Measurements from ENCODE around the gene DENND4C. TPM values are rescaled to one million over a fixed set of nuclear protein-coding genes. Genes with fewer than 3 reads are reported as not detected.

Gene DENND4C
- polyA plus RNA-seq, 2 of the 4 experiments (the other 2 are of a cell fraction) = 17.4 to 44.1 TPM

- ChIA-PET POLR2A (no interaction called here), CTCF (no interaction called here)
- ATAC-seq (no peak), DNase-seq (ENCODE audit: low read depth in 1 of 2, low spot score in 1 of 2) (no peak), FAIRE-seq (no peak)
- Histone ChIP-seq H3K4me2 (peak overlapping the region; percentile 31), H3K9me3 (no peaks in the 10 kb centered on the region), H3K27ac (no peak overlapping the region), H3K4me3 (no peak overlapping the region), H3K4me1 (peaks cover 40% of the 10 kb centered on the region)
- TF ChIP-seq JUNB (IDR thresholded peaks at IDR 0.05) (no peak), HOXB13 (CRISPR knock-in tag; IDR thresholded peaks at IDR 0.05; ENCODE audit: low read depth) (no peak), NR3C1 (IDR thresholded peaks at IDR 0.05) (no peak), HES2 (IDR thresholded peaks at IDR 0.05) (no peak), ATOH8 (CRISPR knock-in tag; IDR thresholded peaks at IDR 0.05; ENCODE audit: low read depth) (no peak), FOSB (CRISPR knock-in tag; IDR thresholded peaks at IDR 0.05) (no peak)
- 20% methylated on average over 3 of the region's 3 CpGs for WGBS (ENCODE audit: missing lambda C conversion rate)
These were observed 54.2 kb downstream of the DENND4C start for GRCh38 chr9:19284729-19285128.

- Histone ChIP-seq H3K9me3 (no peaks in the 10 kb centered on the region), H3K4me1 (peaks cover 40% of the 10 kb centered on the region), H3K4me2 (peak overlapping the region; percentile 65), H3K4me3 (no peak overlapping the region), H3K27ac (peak overlapping the region in 1 of 2 experiments; percentile 9; a peak in 1 of 6 replicates)
- ChIA-PET CTCF (no interaction called here), POLR2A (no interaction called here)
- WGBS (ENCODE audit: missing lambda C conversion rate) = 11% methylated on average over 5 of the region's 5 CpGs
- TF ChIP-seq CBX2 (IDR thresholded peaks at IDR 0.05; ENCODE audit: borderline replicate concordance, low read depth) (no peak), ATOH8 (CRISPR knock-in tag; IDR thresholded peaks at IDR 0.05; ENCODE audit: low read depth) (no peak), HMGXB4 (CRISPR knock-in tag; IDR thresholded peaks at IDR 0.05; ENCODE audit: borderline replicate concordance) (no peak), POLR2AphosphoS2 (conservative IDR thresholded peaks at IDR 0.05; ENCODE audit: low read length) (no peak)
- ATAC-seq (peak in 1 of 2 experiments; percentile 59; a peak in 2 of 6 replicates), DNase-seq (ENCODE audit: low read depth in 1 of 2, low spot score in 1 of 2) (peak; percentile 18 to 36), FAIRE-seq (no peak)
These were observed 56.2 kb downstream of the DENND4C start for GRCh38 chr9:19286634-19287188.

GRCh38 chr9:19288081-19288480 lies 57.6 kb downstream of the DENND4C start:
- ATAC-seq (no peak), FAIRE-seq (no peak), DNase-seq (ENCODE audit: low read depth in 1 of 2, low spot score in 1 of 2) (no peak)
- no peak overlapping the region for H3K4me3 ChIP-seq
- POLR2A ChIA-PET = no interaction called here
- peaks cover 40% of the 10 kb centered on the region for H3K4me1 ChIP-seq
- no peak overlapping the region for H3K4me2 ChIP-seq
- H3K9me3 ChIP-seq = no peaks in the 10 kb centered on the region
- TF ChIP-seq RARB (CRISPR knock-in tag; IDR thresholded peaks at IDR 0.05) (no peak), USF2 (IDR thresholded peaks at IDR 0.05) (no peak), EHMT2 (IDR thresholded peaks at IDR 0.05; ENCODE audit: low read depth) (no peak), NFE2L2 (conservative IDR thresholded peaks at IDR 0.05; ENCODE audit: low read length) (no peak), SREBF2 (IDR thresholded peaks at IDR 0.05) (no peak), SMC3 (IDR thresholded peaks at IDR 0.05) (no peak), JUNB (IDR thresholded peaks at IDR 0.05) (no peak), ZFP36 (IDR thresholded peaks at IDR 0.05; ENCODE audit: borderline replicate concordance, partially characterized antibody) (no peak), HMGXB4 (CRISPR knock-in tag; IDR thresholded peaks at IDR 0.05; ENCODE audit: borderline replicate concordance) (no peak), BHLHE40 (IDR thresholded peaks at IDR 0.05; ENCODE audit: low read depth, low read length) (no peak), ZSCAN20 (CRISPR knock-in tag; IDR thresholded peaks at IDR 0.05) (no peak), ATOH8 (CRISPR knock-in tag; IDR thresholded peaks at IDR 0.05; ENCODE audit: low read depth) (no peak), GATA3 (IDR thresholded peaks at IDR 0.05; ENCODE audit: borderline replicate concordance) (no peak), HEYL (CRISPR knock-in tag; IDR thresholded peaks at IDR 0.05) (no peak), HOXB5 (CRISPR knock-in tag; IDR thresholded peaks at IDR 0.05) (no peak), TFCP2L1 (CRISPR knock-in tag; IDR thresholded peaks at IDR 0.05) (no peak), NPAS2 (CRISPR knock-in tag; IDR thresholded peaks at IDR 0.05; ENCODE audit: borderline replicate concordance) (no peak)
- 87% methylated on average over 2 of the region's 2 CpGs for WGBS (ENCODE audit: missing lambda C conversion rate)
- CTCF ChIA-PET = no interaction called here
- H3K27ac ChIP-seq = no peak overlapping the region
